Stimulated activated CD8-positive, alpha-beta memory T cell treated with anti-CD3 and anti-CD28 coated beads, Interleukin-4, amount 100 ng/mL, for 48 hours (primary cell): ENCODE results near the gene RHOA.

Experiments
- DNase-seq: peaks from one replicate; pipeline ENCODE4 v3.0.0-alpha.2; 2020

RHOA gene

GRCh38 chr3:49411968-49412631, at the start of gene RHOA, which contains the start of gene TCTA:
RHOA (minus strand) TSS chr3:49411976; CDS start chr3:49375589, 36,387 bp downstream.
TCTA (plus strand) TSS chr3:49412423; CDS start chr3:49412427, 4 bp downstream.
- DNase-seq = peak; percentile 99

DNA sequence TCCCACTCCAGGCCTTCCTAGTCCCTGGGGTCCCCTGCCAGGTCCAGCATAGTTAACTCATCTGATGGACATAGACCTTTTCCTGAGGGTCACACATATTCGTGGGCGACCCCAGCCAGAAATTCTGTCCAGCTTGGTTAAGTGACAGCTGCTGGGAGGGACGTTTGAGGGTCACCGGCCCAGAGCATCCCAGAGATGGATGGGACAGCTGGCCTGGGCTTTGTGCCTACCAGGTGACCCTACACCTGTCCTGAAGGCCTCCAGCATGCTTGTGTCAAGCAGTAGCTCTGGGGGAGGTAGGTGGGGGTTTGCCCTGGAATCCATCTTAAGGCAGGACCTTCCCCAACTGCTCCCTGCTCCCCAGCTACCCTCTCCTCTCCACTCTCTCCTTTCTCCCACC, 49.2 kb upstream of the RHOA start:
- DNase-seq = no peak

GRCh38 chr3:49460188-49460890, 48.6 kb upstream of the RHOA start:
- DNase-seq = no peak

DNA sequence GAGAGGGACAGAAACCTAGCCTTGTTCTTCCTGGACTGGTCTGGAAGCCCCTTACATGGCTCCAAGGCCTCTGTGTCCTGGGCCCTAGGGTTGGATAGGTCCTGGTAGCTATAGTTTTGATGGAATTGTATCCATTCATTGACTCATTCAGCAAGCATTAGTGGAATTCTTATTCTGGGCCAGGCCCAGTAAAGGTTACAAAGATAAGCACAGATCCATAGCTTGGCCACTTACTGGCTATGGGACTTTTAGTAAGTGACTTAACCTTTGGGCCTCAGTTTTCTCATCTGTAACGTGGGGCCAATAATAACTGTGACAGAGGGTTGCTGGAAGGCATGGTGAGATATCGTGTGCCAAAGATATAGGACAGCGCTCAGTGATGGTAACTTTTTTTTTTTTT, 44.7 kb upstream of the RHOA start:
- no peak for DNase-seq

DNA sequence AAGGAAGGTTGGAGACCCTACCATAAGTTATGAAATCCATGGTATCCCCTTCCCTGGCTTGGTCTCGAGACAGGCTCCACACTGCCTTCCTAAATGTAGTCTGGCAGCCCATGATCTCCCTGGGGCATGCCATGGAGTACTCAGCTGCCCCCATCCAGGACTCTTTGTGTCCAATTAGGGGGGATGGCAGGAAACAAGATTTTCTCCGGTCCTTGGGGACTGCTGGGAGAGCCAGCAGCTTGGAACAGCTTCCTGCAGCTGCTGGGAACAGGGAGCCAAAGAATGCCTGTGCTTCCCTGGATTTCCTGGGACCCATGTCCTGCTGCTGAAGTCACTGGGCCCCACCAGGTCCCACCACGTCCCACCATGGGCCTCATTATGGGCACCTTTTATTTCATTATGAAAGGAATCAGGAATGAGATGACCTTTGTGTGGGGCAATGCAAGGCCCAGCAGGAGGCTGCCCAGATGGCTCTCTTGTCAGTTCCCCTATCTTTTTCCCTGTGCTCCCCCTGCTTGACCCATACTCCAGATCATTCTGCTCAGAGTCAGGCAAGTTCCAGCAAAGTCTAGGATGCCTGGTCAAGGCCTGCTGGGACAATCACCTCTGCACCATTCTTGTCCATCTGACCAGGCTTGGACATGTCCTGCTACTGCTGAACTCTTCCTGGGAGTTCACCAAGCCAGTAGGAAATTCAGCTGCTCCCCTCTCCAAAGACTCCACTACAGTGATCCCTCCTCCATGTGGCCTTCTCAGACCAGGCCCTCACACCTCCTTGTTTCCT, 43.3 kb upstream of the RHOA start:
- no peak for DNase-seq

DNA sequence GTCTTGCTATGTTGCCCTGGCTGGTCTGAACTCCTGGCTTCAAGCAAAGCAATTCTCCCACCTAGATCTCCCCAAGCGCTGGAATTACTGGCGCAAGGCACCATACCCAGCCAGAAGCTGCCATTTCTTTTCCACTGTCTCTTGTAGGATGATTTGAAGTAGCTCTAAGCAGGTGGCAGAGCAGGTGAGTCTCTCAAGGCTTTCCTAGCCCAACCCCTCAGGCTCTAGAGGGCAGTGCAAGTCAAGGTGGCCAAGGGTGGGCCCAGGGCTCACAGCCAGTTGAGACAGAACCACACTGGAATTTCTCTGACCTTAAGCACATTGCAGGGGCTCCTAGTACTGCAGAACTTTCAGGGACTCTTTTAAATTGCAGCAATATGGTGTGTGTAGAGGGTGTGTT, 42.7 kb upstream of the RHOA start:
- no peak for DNase-seq

DNA sequence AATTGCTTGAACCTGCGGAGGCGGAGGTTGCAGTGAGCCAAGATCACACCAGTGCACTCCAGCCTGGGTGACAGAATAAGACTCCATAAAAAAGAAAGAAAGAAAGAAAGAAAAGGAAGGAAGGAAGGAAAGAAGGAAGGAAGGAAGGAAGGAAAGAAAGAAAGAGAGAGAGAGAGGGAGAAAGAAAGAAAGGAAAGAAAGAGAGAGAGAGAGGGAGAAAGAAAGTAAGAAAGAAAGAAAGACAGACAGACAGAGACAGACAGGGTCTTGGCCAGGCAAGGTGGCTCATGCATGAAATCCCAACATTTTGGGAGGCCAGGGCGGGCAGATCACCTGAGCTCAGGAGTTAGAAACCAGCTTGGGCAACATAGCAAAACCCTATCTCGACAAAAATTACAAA, 41.8 kb upstream of the RHOA start:
- DNase-seq = no peak

DNA sequence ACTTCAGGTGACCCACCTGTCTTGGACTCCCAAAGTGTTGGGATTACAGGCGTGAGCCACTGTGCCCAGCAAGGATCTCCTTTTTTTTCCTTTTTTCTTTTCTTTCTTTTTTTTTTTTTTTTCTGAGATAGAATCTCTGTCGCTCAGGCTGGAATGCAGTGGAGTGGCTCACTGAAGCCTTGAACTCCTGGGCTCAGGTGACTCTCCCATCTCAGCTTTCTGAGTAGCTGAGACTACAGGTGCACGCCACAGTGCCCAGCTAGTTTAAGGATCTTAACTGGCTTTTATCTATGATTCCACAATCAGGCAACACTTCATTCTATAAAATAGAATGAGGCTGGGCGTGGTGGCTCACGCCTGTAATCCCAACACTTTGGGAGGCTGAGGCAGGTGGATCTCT, 33.6 kb upstream of the RHOA start:
- no peak for DNase-seq

DNA sequence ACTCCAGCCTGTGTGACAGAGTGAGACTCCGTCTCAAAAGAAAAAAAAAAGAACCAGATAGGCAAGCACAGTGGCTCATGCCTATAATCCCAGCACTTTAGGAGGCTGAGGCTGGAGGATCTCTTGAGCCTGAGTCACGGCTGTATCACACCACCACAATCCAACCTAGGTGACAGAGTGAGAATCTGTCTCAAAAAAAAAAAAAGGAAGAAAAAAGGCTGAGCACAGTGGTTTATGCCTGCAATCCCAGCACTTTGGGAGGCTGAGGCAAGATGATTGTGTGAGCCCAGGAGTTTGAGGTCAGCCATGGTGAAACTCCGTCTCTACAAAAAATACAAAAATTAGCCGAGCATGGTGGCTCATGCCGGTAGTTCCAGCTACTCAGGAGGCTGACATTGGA, 23.0 kb upstream of the RHOA start:
- DNase-seq = no peak

- DNase-seq = no peak
Observed at GRCh38 chr3:49428752-49429080, 16.9 kb upstream of the RHOA start.

DNA sequence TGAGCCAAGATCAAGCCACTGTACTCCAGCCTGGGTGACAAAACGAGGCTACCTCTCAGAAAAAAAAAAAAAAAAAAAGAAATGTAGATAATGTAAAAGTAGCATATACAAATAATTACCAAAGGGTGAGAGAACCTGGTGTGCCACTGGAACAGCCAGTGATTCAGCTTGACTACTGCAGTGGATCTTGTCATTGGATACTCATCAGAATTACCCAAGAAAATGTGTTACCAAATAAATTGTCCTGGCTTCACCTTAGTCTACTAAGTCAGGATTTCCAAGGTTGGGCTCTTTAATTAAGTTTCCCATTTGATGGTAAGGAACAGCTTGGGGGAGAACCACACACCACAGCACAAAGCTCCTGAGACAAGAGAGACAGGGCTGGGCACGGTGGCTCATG, 15.8 kb upstream of the RHOA start:
- DNase-seq = no peak

DNA sequence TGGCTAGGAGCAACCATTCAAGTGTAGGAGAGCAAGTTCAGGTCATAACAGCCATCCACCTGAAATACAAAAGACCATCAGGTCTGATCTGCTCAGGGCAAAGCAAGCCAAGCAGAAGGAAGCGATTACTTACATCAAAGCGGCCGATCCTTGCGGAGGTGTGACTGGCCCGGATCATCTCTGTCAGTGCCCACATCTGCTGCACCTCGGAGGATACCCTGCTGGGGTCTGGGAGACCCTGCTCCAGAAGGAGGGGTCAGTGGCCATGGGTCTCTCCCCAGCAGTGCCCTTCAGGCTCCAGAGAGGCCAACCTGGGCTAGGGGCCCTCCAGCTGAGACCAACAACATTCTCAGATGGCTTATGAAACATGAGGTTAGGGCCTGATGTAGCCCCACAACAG, 13.0 kb upstream of the RHOA start:
- DNase-seq = no peak

DNA sequence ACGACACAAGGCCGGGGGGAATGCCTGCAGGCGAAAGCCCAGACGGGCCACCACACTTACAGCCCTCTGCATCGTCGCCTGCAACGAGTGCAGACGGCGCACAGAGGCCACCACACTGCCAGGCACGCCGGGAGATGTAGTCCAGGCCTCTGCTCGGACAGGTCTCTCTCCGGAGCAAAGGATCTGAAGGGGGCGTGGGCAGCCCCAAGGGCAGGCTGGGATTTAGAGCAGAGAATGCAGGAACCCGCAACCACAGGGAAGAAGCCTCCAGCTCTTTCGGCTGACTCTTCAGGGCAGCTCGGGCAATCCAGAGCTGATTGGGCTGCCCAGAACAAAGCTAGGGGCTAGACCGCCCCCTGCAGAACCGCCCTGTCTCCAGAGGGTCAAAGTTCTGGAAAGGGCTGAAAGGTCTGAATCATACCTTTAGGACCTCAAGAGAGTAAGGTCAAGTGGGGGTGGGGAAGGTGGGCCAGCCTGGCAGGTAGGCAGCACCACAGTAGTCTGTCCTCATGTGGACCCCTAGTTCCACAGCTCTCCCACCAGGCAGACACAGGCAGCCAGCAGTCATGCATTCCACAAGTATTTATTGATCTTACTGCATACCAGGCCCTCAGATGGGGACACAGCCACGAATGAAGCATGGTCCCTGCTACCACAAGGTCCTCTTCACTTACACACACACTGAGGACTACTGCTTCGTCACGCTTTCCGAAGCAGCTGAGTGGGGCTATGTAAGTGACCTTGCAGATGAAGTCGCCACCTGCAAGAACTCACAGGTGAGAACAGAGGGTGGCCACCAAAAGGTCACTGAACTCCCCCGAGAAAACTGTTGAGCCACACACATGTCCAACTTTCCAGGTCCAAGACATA, 10.8 kb upstream of the RHOA start, which contains the start of gene AMT:
Gene AMT, minus strand, starts transcription at position 95 of the 870 bp plus-strand sequence. Its CDS starts 23 bp downstream, at position 72.
- no peak for DNase-seq

DNA sequence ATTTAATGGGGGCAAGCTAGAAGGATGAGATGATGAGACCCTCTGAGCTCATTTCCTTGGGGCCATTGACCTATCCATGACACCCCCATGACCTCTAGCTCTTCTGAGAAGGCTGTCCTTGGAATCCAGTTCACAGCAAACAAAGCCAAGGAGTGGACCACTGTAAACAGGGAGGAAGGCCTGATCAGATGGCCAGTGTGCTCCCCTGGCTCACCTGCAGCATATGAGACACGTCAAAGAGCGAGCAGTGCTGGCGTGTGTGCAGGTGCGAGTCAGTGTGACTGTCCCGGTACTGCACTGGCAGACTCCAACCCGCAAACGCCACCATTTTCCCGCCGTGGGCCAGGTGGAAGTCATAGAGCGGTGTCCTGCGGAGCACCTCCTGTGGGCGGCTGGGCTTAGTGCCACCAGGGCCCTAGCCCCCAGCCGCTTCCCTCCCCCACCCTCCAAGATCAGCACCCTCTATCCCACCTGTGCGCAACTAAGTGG, 10.2 kb upstream of the RHOA start:
- DNase-seq = no peak

- no peak for DNase-seq
Observed at GRCh38 chr3:49417516-49418120, 5.8 kb upstream of the RHOA start.

- no peak for DNase-seq
Observed at GRCh38 chr3:49416867-49417266, 5.1 kb upstream of the RHOA start.

- peak; percentile 69 for DNase-seq
Observed at GRCh38 chr3:49415931-49416601, 4.3 kb upstream of the RHOA start.

DNA sequence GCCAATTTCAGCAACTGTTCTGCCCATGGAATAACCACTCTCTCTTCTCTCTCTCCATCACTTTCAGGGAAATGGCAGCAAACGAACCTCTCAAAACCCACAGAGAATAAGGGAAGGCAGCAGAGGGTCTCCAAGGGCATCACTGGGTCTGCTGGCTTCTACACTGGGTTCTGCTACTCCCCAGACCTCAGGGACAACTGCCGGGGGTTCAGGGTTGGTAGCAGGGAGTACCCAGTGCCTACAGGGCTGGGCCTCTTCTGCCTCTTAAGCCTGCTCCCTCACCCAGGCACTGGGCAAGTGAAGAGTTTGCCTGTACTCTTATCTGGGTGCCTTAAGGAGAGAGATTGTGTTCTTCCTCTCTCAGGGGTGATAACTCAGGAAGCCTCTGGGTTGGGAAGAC, 3.0 kb upstream of the RHOA start:
- DNase-seq = no peak

- no peak for DNase-seq
Observed at GRCh38 chr3:49413338-49413734, 1.6 kb upstream of the RHOA start.

DNA sequence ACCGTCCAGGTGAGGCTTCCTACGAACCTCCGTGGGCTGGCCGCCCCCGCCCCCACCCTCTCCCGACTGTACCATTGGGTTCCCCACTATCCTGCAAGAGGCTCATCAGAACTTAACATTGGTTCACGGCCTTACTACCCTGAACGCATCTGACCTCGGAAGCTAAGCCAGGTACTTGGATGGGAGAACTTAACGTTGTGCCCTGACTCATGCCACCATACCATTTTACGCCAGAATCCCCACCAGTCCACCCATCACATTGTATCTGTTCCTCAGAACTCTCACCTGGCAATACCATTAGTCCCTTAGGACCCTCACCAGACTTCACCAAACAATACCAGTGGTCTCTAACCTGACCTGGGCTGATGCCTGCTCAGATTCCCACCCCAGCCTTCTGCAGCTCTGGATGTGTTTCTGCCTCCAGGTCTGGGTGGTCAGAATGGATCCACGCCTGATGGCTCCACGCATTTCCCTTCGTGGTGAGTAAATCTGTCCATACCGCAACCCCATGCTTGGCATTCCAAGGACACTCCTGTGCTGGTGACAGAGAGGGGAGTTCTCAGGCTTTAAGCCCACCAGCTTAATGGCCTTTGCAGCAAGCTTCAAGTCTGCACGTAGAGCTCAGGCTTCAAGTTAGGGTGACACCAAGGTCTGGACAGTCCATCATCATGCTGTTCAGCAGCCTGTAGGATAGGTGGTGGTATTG, 1.0 kb upstream of the RHOA start:
- DNase-seq = no peak

DNA sequence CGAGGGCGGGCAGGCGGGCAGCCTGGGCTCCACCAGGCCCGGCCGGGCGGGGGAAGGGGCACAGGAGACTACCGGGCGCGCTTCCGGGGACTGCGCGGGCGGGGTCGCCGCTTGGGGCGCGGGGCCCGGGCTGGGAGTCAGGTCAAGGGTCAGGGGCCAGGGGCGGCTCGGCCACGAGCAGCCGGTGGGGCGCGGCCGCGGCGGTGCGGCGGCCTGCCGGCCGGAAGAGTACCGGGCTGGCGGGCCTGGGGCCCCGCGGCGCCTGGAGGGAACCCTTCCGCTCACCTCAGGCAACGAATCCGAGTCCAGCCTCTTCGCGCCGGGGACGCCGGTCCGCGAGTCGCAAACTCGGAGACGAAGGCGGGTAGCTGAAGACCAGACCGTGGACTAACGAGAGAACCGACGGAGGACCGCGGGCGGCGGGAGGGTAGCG, 225 bp downstream of the RHOA start:
- peak; percentile 65 for DNase-seq
